ENCODE results near the gene GPM6B. TPM values are rescaled to one million over a fixed set of nuclear protein-coding genes. Genes with fewer than 3 reads are reported as not detected.

The GPM6B gene
- total RNA-seq, 4 donors from 2014 or later, result 2.4 to 7.4 (median 5.3) TPM

- no peak overlapping the region for H3K27ac ChIP-seq
- intact Hi-C loops (cut with DNase I), result no loop called here
- 85 to 91% methylated on average over 8 to 10 of the region's 10 CpGs for WGBS, 2 donors
- no peak for DNase-seq
- no peaks in the 10 kb centered on the region for H3K9me3 ChIP-seq
- H3K27me3 ChIP-seq, result no peaks in the 10 kb centered on the region
- no peaks in the 10 kb centered on the region for H3K4me1 ChIP-seq
- H3K4me3 ChIP-seq, result no peak overlapping the region
- TF ChIP-seq CTCF (IDR thresholded peaks at IDR 0.05) (no peak), POLR2A (IDR thresholded peaks at IDR 0.05) (no peak)
- no peaks in the 10 kb centered on the region for H3K36me3 ChIP-seq
Observed at GRCh38 chrX:13794417-13794816, 22.5 kb downstream of the GPM6B start.

GRCh38 chrX:13793897-13794296 is 23.0 kb downstream of the GPM6B start:
- intact Hi-C loops (cut with DNase I), result no loop called here
- TF ChIP-seq POLR2A (IDR thresholded peaks at IDR 0.05) (no peak), CTCF (IDR thresholded peaks at IDR 0.05) (no peak)
- Histone ChIP-seq H3K4me1 (no peaks in the 10 kb centered on the region), H3K9me3 (no peaks in the 10 kb centered on the region), H3K27ac (no peak overlapping the region), H3K27me3 (no peaks in the 10 kb centered on the region), H3K4me3 (no peak overlapping the region), H3K36me3 (no peaks in the 10 kb centered on the region)
- no peak for DNase-seq
- WGBS, 2 donors, result 62 to 95% methylated on average over 2 of the region's 2 CpGs

GRCh38 chrX:13791559-13791958 is 25.3 kb downstream of the GPM6B start:
- no peak overlapping the region for H3K27ac ChIP-seq
- 11 to 39% methylated on average over 1 to 2 of the region's 2 CpGs for WGBS, 2 donors
- intact Hi-C loops (cut with DNase I), result no loop called here
- H3K27me3 ChIP-seq, result no peaks in the 10 kb centered on the region
- no peaks in the 10 kb centered on the region for H3K9me3 ChIP-seq
- no peaks in the 10 kb centered on the region for H3K36me3 ChIP-seq
- TF ChIP-seq POLR2A (IDR thresholded peaks at IDR 0.05), result no peak
- TF ChIP-seq CTCF (IDR thresholded peaks at IDR 0.05), result no peak
- no peak for DNase-seq
- H3K4me3 ChIP-seq, result no peak overlapping the region
- no peaks in the 10 kb centered on the region for H3K4me1 ChIP-seq

GRCh38 chrX:13791145-13791544 is 25.7 kb downstream of the GPM6B start:
- Histone ChIP-seq H3K9me3 (no peaks in the 10 kb centered on the region), H3K27me3 (no peaks in the 10 kb centered on the region), H3K4me1 (no peaks in the 10 kb centered on the region), H3K4me3 (no peak overlapping the region), H3K27ac (peak overlapping the region in 1 of 4 donors; percentile 29), H3K36me3 (no peaks in the 10 kb centered on the region)
- 74 to 100% methylated on average over 1 to 2 of the region's 2 CpGs for WGBS, 2 donors
- intact Hi-C loops (cut with DNase I), result no loop called here
- no peak for DNase-seq
- no peak for TF ChIP-seq POLR2A (IDR thresholded peaks at IDR 0.05)
- no peak for TF ChIP-seq CTCF (IDR thresholded peaks at IDR 0.05)

GRCh38 chrX:13790206-13791131 is 26.4 kb downstream of the GPM6B start:
- Histone ChIP-seq H3K27ac (peak overlapping the region in 1 of 4 donors; percentile 29), H3K4me1 (no peaks in the 10 kb centered on the region), H3K27me3 (no peaks in the 10 kb centered on the region), H3K9me3 (no peaks in the 10 kb centered on the region), H3K36me3 (no peaks in the 10 kb centered on the region), H3K4me3 (no peak overlapping the region)
- DNase-seq, result no peak
- intact Hi-C loops (cut with DNase I), result no loop called here
- 62 to 88% methylated on average over 4 to 6 of the region's 6 CpGs for WGBS, 2 donors
- TF ChIP-seq POLR2A (IDR thresholded peaks at IDR 0.05) (no peak), CTCF (IDR thresholded peaks at IDR 0.05) (no peak)

Measured in esophagus squamous epithelium (tissue), 5 donors.